MM.1S (cell line): Measurements from ENCODE around the gene TXK.
A peak's percentile ranks its signal among the peaks of the same experiment; 100 is the strongest.

Experiments
- DNase-seq: peaks from one replicate; pipeline ENCODE4 v3.0.0-alpha.2; 2015
- H2AFZ ChIP-seq: fragments of 300-600 bp; sonication (generic); 2 replicates; pipeline ENCODE4 v1.6.0; 2016; ENCODE audit warnings: antibody characterized with exemption, low read length
- H3F3A ChIP-seq: fragments of 300-600 bp; sonication (generic); 2 replicates; pipeline ENCODE4 v1.6.1; 2016; ENCODE audit warnings: mild to moderate bottlenecking, antibody characterized with exemption, low read length, moderate library complexity, mixed read lengths; ENCODE audit not compliant: insufficient read depth
- H3K27ac ChIP-seq: fragments of 300-600 bp; sonication (generic); 2 replicates; pipeline ENCODE4 v1.5.1; 2016; ENCODE audit warnings: mild to moderate bottlenecking, low read length
- H3K27me3 ChIP-seq: fragments of 300-600 bp; sonication (generic); replicated peaks from 2 replicates; pipeline ENCODE4 v1.6.0; 2016; ENCODE audit warnings: low read length; ENCODE audit not compliant: insufficient read depth
- H3K36me3 ChIP-seq: fragments of 300-600 bp; sonication (generic); replicated peaks from 2 replicates; pipeline ENCODE4 v1.6.1; 2016; ENCODE audit warnings: mild to moderate bottlenecking, low read length, mixed read lengths; ENCODE audit not compliant: insufficient read depth
- H3K4me1 ChIP-seq: fragments of 300-600 bp; sonication (generic); 2 replicates; pipeline ENCODE4 v1.6.1; 2016; ENCODE audit warnings: low read length, mixed read lengths
- H3K4me2 ChIP-seq: fragments of 300-600 bp; sonication (generic); 2 replicates; pipeline ENCODE4 v1.6.0; 2016; ENCODE audit warnings: low read depth, low read length
- H3K4me3 ChIP-seq: fragments of 300-600 bp; sonication (generic); 2 replicates; pipeline ENCODE4 v1.5.1; 2016; ENCODE audit warnings: low read length, mixed read lengths
- H3K79me2 ChIP-seq: fragments of 300-600 bp; sonication (generic); 2 replicates; pipeline ENCODE4 v1.6.1; 2016; ENCODE audit warnings: mixed run types, low read length, mixed read lengths
- H3K9ac ChIP-seq: fragments of 300-600 bp; sonication (generic); 2 replicates; pipeline ENCODE4 v1.6.1; 2016; ENCODE audit warnings: low read length, mixed read lengths
- H3K9me2 ChIP-seq: fragments of 300-600 bp; sonication (generic); replicated peaks from 2 replicates; pipeline ENCODE4 v1.6.1; 2016; ENCODE audit warnings: mild to moderate bottlenecking, low read length, mixed read lengths; ENCODE audit not compliant: insufficient read depth
- H3K9me3 ChIP-seq: fragments of 300-600 bp; sonication (generic); replicated peaks from 2 replicates; pipeline ENCODE4 v1.6.1; 2016; ENCODE audit warnings: mild to moderate bottlenecking, low read length, mixed read lengths; ENCODE audit not compliant: insufficient read depth
- H4K20me1 ChIP-seq: fragments of 300-600 bp; sonication (generic); 2 replicates; pipeline ENCODE4 v1.6.1; 2016; ENCODE audit warnings: mild to moderate bottlenecking, low read length, moderate library complexity, mixed read lengths; ENCODE audit not compliant: insufficient read depth
- CTCF ChIP-seq: fragments of 300-600 bp; sonication (generic); IDR thresholded peaks from 2 replicates; pipeline ENCODE4 v1.5.1; 2016; ENCODE audit warnings: antibody characterized with exemption, low read length, mixed read lengths
- EZH2 ChIP-seq: fragments of 300-600 bp; sonication (generic); optimal IDR thresholded peaks from 2 replicates; pipeline ENCODE3; 2017; ENCODE audit warnings: low read depth, mild to moderate bottlenecking, antibody characterized with exemption, low read length, mixed read lengths
- EZH2phosphoT487 ChIP-seq: fragments of 300-600 bp; sonication (generic); IDR thresholded peaks from 2 replicates; pipeline ENCODE4 v1.6.1; 2018; ENCODE audit warnings: antibody characterized with exemption, low read length

TXK gene

GRCh38 chr4:48039561-48039960, 94.5 kb downstream of the TXK start:
- Histone ChIP-seq H3K36me3 (no peaks in the 10 kb centered on the region), H3K9me2 (no peaks in the 10 kb centered on the region), H3K9me3 (no peaks in the 10 kb centered on the region), H2AFZ (no peak overlapping the region), H4K20me1 (no peaks in the 10 kb centered on the region; the same call in none of the 2 replicates), H3K4me2 (no peak overlapping the region), H3K4me3 (no peak overlapping the region), H3K27me3 (peaks cover 93% of the 10 kb centered on the region), H3K27ac (no peak overlapping the region), H3K9ac (no peak overlapping the region), H3K4me1 (peaks cover 7% of the 10 kb centered on the region; the same call in 1 of the 2 replicates), H3F3A (no peaks in the 10 kb centered on the region), H3K79me2 (no peaks in the 10 kb centered on the region)
- TF ChIP-seq EZH2phosphoT487, result no peak
- no peak for TF ChIP-seq CTCF
- DNase-seq, result no peak

GRCh38 chr4:48038666-48039065, 95.4 kb downstream of the TXK start:
- Histone ChIP-seq H3K9ac (no peak overlapping the region), H3K27ac (no peak overlapping the region), H3K9me3 (no peaks in the 10 kb centered on the region), H3K79me2 (no peaks in the 10 kb centered on the region), H3K4me3 (no peak overlapping the region), H3K27me3 (peaks cover 84% of the 10 kb centered on the region), H4K20me1 (no peaks in the 10 kb centered on the region; the same call in none of the 2 replicates), H3K4me2 (no peak overlapping the region), H3F3A (no peaks in the 10 kb centered on the region), H3K36me3 (no peaks in the 10 kb centered on the region), H2AFZ (no peak overlapping the region), H3K9me2 (no peaks in the 10 kb centered on the region), H3K4me1 (peaks cover 7% of the 10 kb centered on the region; the same call in 1 of the 2 replicates)
- no peak for DNase-seq
- TF ChIP-seq EZH2phosphoT487, result no peak
- no peak for TF ChIP-seq EZH2
- no peak for TF ChIP-seq CTCF

- no peak overlapping the region for H3K4me3 ChIP-seq
- no peak overlapping the region for H3K27ac ChIP-seq
- DNase-seq, result no peak
- H3K9me2 ChIP-seq, result no peaks in the 10 kb centered on the region
- H4K20me1 ChIP-seq, result no peaks in the 10 kb centered on the region; the same call in 1 of the 2 replicates
- no peaks in the 10 kb centered on the region for H3K79me2 ChIP-seq
- peak overlapping the region; percentile 32; the same call in 1 of the 2 replicates for H3K4me2 ChIP-seq
- no peak overlapping the region for H2AFZ ChIP-seq
- H3K36me3 ChIP-seq, result no peaks in the 10 kb centered on the region
- H3K9me3 ChIP-seq, result no peaks in the 10 kb centered on the region
- H3K27me3 ChIP-seq, result peaks cover 73% of the 10 kb centered on the region
- H3K4me1 ChIP-seq, result peaks cover 7% of the 10 kb centered on the region; the same call in 1 of the 2 replicates
- no peak for TF ChIP-seq EZH2
- H3K9ac ChIP-seq, result no peak overlapping the region
- H3F3A ChIP-seq, result no peaks in the 10 kb centered on the region
Observed at GRCh38 chr4:48037117-48037462, 97.0 kb downstream of the TXK start.

GRCh38 chr4:48035952-48036351, 98.1 kb downstream of the TXK start:
- no peak overlapping the region for H3K4me2 ChIP-seq

More at GRCh38 chr4:48035952-48036351, 98.1 kb downstream of the TXK start:
- Histone ChIP-seq H3K9me2 (no peaks in the 10 kb centered on the region), H3K36me3 (no peaks in the 10 kb centered on the region), H3K9ac (no peak overlapping the region), H2AFZ (no peak overlapping the region), H3K9me3 (no peaks in the 10 kb centered on the region), H3K27me3 (peaks cover 65% of the 10 kb centered on the region), H3K27ac (no peak overlapping the region), H3F3A (no peaks in the 10 kb centered on the region), H4K20me1 (no peaks in the 10 kb centered on the region; the same call in 1 of the 2 replicates), H3K4me1 (peaks cover 7% of the 10 kb centered on the region; the same call in 1 of the 2 replicates), H3K4me3 (no peak overlapping the region), H3K79me2 (no peaks in the 10 kb centered on the region)
- TF ChIP-seq CTCF (no peak), EZH2 (no peak), EZH2phosphoT487 (no peak)
- DNase-seq, result no peak
